GM23338 (cell line): ENCODE measurements around the gene HTR7. TPM values are rescaled to one million over a fixed set of nuclear protein-coding genes. Genes with fewer than 3 reads are reported as not detected.

Experiments
- ATAC-seq: fragments of 200-7000 bp; cut with Tn5 transposase; 3 replicates; pipeline ENCODE4 v1.9.1; 2020
- DNase-seq: peaks from one replicate; pipeline ENCODE4 v3.0.0-alpha.2; 2015; ENCODE audit warnings: low spot score
- H2AFZ ChIP-seq: fragments of 200-600 bp; sonication (generic); 2 replicates; pipeline ENCODE4 v1.8.0; 2016; ENCODE audit warnings: antibody characterized with exemption, mild to moderate bottlenecking, moderate library complexity
- H3F3A ChIP-seq: fragments of 200-600 bp; sonication (generic); replicated peaks from 2 replicates; pipeline ENCODE4 v1.8.0; 2017; ENCODE audit warnings: antibody characterized with exemption, mixed run types, low read depth
- H3K27ac ChIP-seq: fragments of 200-600 bp; sonication (generic); 2 replicates; pipeline ENCODE4 v1.6.1; 2016; ENCODE audit warnings: low read depth
- H3K27me3 ChIP-seq: fragments of 200-600 bp; sonication (generic); 2 replicates; pipeline ENCODE4 v1.8.0; 2016; ENCODE audit warnings: mild to moderate bottlenecking, mixed run types, moderate library complexity; ENCODE audit not compliant: insufficient read depth
- H3K36me3 ChIP-seq: fragments of 200-600 bp; sonication (generic); 2 replicates; pipeline ENCODE4 v1.8.0; 2016; ENCODE audit warnings: mild to moderate bottlenecking; ENCODE audit not compliant: insufficient read depth
- H3K4me1 ChIP-seq: fragments of 200-600 bp; sonication (generic); 2 replicates; pipeline ENCODE4 v1.8.0; 2016; ENCODE audit warnings: mild to moderate bottlenecking, moderate library complexity; ENCODE audit not compliant: insufficient read depth
- H3K4me2 ChIP-seq: fragments of 200-600 bp; sonication (generic); 2 replicates; pipeline ENCODE4 v1.7.1; 2017; ENCODE audit warnings: mixed run types
- H3K4me3 ChIP-seq: fragments of 200-600 bp; sonication (generic); 2 replicates; pipeline ENCODE4 v1.6.1; 2016; ENCODE audit warnings: mixed run types
- H3K79me2 ChIP-seq: fragments of 200-600 bp; sonication (generic); replicated peaks from 2 replicates; pipeline ENCODE4 v1.8.0; 2017; ENCODE audit warnings: mild to moderate bottlenecking; ENCODE audit not compliant: insufficient read depth
- H3K9me2 ChIP-seq: fragments of 200-600 bp; sonication (generic); 2 replicates; pipeline ENCODE4 v1.8.0; 2017; ENCODE audit not compliant: insufficient read depth
- H4K20me1 ChIP-seq: fragments of 200-600 bp; sonication (generic); replicated peaks from 2 replicates; pipeline ENCODE4 v1.8.0; 2017; ENCODE audit warnings: mild to moderate bottlenecking; ENCODE audit not compliant: insufficient read depth
- H3K27ac Mint-ChIP-seq: 2 replicates; pipeline ENCODE4 v1.8.0; 2020; ENCODE audit warnings: inconsistent platforms, mild to moderate bottlenecking, moderate library complexity, mixed read lengths
- H3K27me3 Mint-ChIP-seq: 3 replicates; pipeline ENCODE4 v1.8.0; 2022; ENCODE audit warnings: low read depth, mild to moderate bottlenecking, moderate library complexity, mixed read lengths, inconsistent platforms; ENCODE audit not compliant: insufficient read depth, poor library complexity
- H3K36me3 Mint-ChIP-seq: 3 replicates; pipeline ENCODE4 v1.8.0; 2021; ENCODE audit warnings: low read depth, mild to moderate bottlenecking, inconsistent platforms, moderate library complexity, mixed read lengths
- H3K4me1 Mint-ChIP-seq: 3 replicates; pipeline ENCODE4 v1.8.0; 2020; ENCODE audit warnings: mild to moderate bottlenecking, inconsistent platforms, mixed read lengths
- H3K4me3 Mint-ChIP-seq: 3 replicates; pipeline ENCODE4 v1.8.0; 2021; ENCODE audit warnings: moderate library complexity, mild to moderate bottlenecking, inconsistent platforms, mixed read lengths
- H3K9me3 Mint-ChIP-seq: 3 replicates; pipeline ENCODE4 v1.8.0; 2020; ENCODE audit warnings: moderate library complexity, mild to moderate bottlenecking, inconsistent platforms, mixed read lengths
- CREB1 ChIP-seq: fragments of 250-450 bp; sonication (Bioruptor Pico); IDR thresholded peaks from 2 replicates; pipeline ENCODE4 v1.5.0; 2020; ENCODE audit warnings: low read depth, mild to moderate bottlenecking, moderate library complexity
- CTCF ChIP-seq, 2 experiments: fragments of 200-600 bp in 1 of 2; sonication (generic) in 1 of 2; conservative IDR thresholded peaks; 2 replicates each; pipeline versions ENCODE4 v1.5.1 to v1.6.1; 2016 to 2017; ENCODE audit warnings: antibody characterized with exemption in 2 of 2, low read depth in 2 of 2, mild to moderate bottlenecking in 2 of 2, moderate library complexity in 1 of 2
- EZH2 ChIP-seq: fragments of 200-600 bp; sonication (generic); IDR thresholded peaks from one replicate; pipeline ENCODE4 v1.8.0; 2017; ENCODE audit warnings: antibody characterized with exemption, mild to moderate bottlenecking, low read depth; ENCODE audit not compliant: unreplicated experiment
- EZH2phosphoT487 ChIP-seq: fragments of 200-600 bp; sonication (generic); IDR thresholded peaks from one replicate; pipeline ENCODE4 v1.8.1; 2018; ENCODE audit warnings: antibody characterized with exemption; ENCODE audit not compliant: unreplicated experiment
- NANOG ChIP-seq: IDR thresholded peaks from 2 replicates; pipeline ENCODE4 v1.6.1; 2016; ENCODE audit warnings: antibody characterized with exemption, borderline replicate concordance
- POLR2AphosphoS5 ChIP-seq: IDR thresholded peaks from 2 replicates; pipeline ENCODE4 v1.6.1; 2016; ENCODE audit warnings: antibody characterized with exemption, low read depth
- REST ChIP-seq: IDR thresholded peaks from one replicate; pipeline ENCODE4 v1.6.1; 2018; ENCODE audit warnings: antibody characterized with exemption; ENCODE audit not compliant: unreplicated experiment
- ZNF114 ChIP-seq: fragments of 250-450 bp; sonication (Bioruptor Pico); IDR thresholded peaks from 2 replicates; pipeline ENCODE4 v1.5.0; 2020; ENCODE audit warnings: mild to moderate bottlenecking, moderate library complexity
- ZNF331 ChIP-seq: fragments of 250-450 bp; sonication (Bioruptor Pico); IDR thresholded peaks from 2 replicates; pipeline ENCODE4 v1.5.0; 2020; ENCODE audit warnings: low read depth, mild to moderate bottlenecking, moderate library complexity
- ZNF462 ChIP-seq: fragments of 250-450 bp; sonication (Bioruptor Pico); IDR thresholded peaks from 2 replicates; pipeline ENCODE4 v1.5.0; 2020; ENCODE audit warnings: mild to moderate bottlenecking, moderate library complexity
- polyA plus RNA-seq: library from polyadenylated mRNA; unstranded; fragments of >200 nt; fragmentation: Nextera tagmentation; extraction: Ambion mirVana; gene quantifications from 2 replicates; pipeline ENCODE4 v1.2.1, GENCODE V29; 2016
- total RNA-seq: library from RNA; depleted of rRNA; stranded (reverse); fragments of >200 nt; shearing (Covaris generic); gene quantifications from 2 replicates; pipeline ENCODE4 v1.2.3, GENCODE V29; 2014

Gene HTR7
- total and polyA plus RNA-seq, 2 experiments from 2014 or later: 7.0 to 42.2 TPM

GRCh38 chr10:90723416-90724068 lies 134.3 kb downstream of the HTR7 start:
- Mint-ChIP-seq H3K36me3 (peaks cover 3% of the 10 kb centered on the region; the same call in 2 of the 3 replicates), H3K27me3 (no peaks in the 10 kb centered on the region), H3K4me3 (no peak overlapping the region), H3K27ac (no peak overlapping the region), H3K4me1 (peaks cover 32% of the 10 kb centered on the region), H3K9me3 (no peaks in the 10 kb centered on the region)
- H2AFZ ChIP-seq: no peak overlapping the region
- DNase-seq (peak; percentile 45), ATAC-seq (peak; percentile 94)
- H3K27ac ChIP-seq: peak overlapping the region; percentile 82
- peaks cover 27% of the 10 kb centered on the region for H3K4me1 ChIP-seq
- no peak for TF ChIP-seq NANOG
- no peak for TF ChIP-seq ZNF114
- no peak for TF ChIP-seq ZNF331 (CRISPR knock-in tag)
- no peak for TF ChIP-seq EZH2phosphoT487
- TF ChIP-seq CTCF (conservative IDR thresholded peaks at IDR 0.05; ENCODE audit: low read depth in 2 of 2): no peak
- TF ChIP-seq CREB1: no peak
- no peak for TF ChIP-seq EZH2
- TF ChIP-seq ZNF462 (CRISPR knock-in tag): no peak
- no peak for TF ChIP-seq POLR2AphosphoS5
- no peak for TF ChIP-seq REST
- 0 out of 2 replicates have a peak, but pooled peaks cover 7% of the 10 kb centered on the region for H3K9me2 ChIP-seq
- no peaks in the 10 kb centered on the region for H3K36me3 ChIP-seq
- H3K27me3 ChIP-seq: no peaks in the 10 kb centered on the region
- no peaks in the 10 kb centered on the region for H3K79me2 ChIP-seq
- no peaks in the 10 kb centered on the region for H4K20me1 ChIP-seq
- H3K4me2 ChIP-seq: 0 out of 2 replicates have a peak overlapping the region, but pooled peaks have one; percentile 6
- H3K4me3 ChIP-seq: no peak overlapping the region
- H3F3A ChIP-seq: no peaks in the 10 kb centered on the region
